NK-92 treated with Interleukin-12 subunit alpha and Interleukin-12 subunit beta, amount 100 ng/mL, for 24 hours (cell line): Measurements from ENCODE around the gene YWHAB.

ENCODE experiments used
- DNase-seq: peaks from one replicate; lab custom pipeline; 2025; lab: John Stamatoyannopoulos, UW

The YWHAB gene

GRCh38 chr20:44954211-44954610 lies 68.7 kb downstream of the YWHAB start:
- no peak for DNase-seq

- no peak for DNase-seq
These were observed 69.8 kb downstream of the YWHAB start for GRCh38 chr20:44955270-44955669.

GRCh38 chr20:44956410-44956809 lies 70.9 kb downstream of the YWHAB start:
- no peak for DNase-seq
